D721Med (cell line): Measurements from ENCODE around the gene NUDT4.
"Not testable (repeated sequence)": the region's sequence is repeated elsewhere in the genome, so short reads cannot be mapped to it uniquely, and the experiment has no call there.

Experiments used
- DNase-seq: peaks from one replicate; pipeline ENCODE4 v3.0.0; 2011; ENCODE audit warnings: low spot score; ENCODE audit not compliant: insufficient read length
- FAIRE-seq: peaks from 2 replicates; lab custom pipeline; 2011; peaks lifted over from hg19 to GRCh38; lab: Jason Lieb, UNC
- TF ChIP-seq, protein P1 (sequence below): IDR thresholded peaks from 2 replicates; pipeline ENCODE4 v1.5.1; 2012; ENCODE audit warnings: mild to moderate bottlenecking, control low read depth; ENCODE audit not compliant: insufficient read depth; ENCODE audit errors: missing control alignments

NUDT4 gene

DNA sequence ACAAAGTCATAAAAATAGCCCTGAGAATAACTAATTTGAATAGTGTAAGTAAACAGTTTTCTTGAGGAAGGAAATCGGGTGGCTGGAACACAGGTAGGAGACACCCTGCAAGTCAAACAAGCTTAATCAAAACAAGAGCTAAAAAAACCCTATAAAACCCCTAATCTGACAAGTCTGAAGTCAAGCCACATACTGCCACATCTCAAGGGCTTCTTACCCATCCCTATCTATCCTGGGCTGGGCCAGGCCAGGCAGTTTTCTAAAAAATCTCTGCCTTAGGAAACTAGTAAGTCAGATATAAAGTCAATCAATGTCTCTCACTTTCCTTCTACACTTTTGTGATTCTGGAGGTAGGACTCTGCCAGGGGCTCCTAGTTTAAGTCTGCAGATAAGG is 48.7 kb downstream of the NUDT4 start:
- DNase-seq: no peak
- FAIRE-seq: no peak
- TF ChIP-seq, protein P1, sequence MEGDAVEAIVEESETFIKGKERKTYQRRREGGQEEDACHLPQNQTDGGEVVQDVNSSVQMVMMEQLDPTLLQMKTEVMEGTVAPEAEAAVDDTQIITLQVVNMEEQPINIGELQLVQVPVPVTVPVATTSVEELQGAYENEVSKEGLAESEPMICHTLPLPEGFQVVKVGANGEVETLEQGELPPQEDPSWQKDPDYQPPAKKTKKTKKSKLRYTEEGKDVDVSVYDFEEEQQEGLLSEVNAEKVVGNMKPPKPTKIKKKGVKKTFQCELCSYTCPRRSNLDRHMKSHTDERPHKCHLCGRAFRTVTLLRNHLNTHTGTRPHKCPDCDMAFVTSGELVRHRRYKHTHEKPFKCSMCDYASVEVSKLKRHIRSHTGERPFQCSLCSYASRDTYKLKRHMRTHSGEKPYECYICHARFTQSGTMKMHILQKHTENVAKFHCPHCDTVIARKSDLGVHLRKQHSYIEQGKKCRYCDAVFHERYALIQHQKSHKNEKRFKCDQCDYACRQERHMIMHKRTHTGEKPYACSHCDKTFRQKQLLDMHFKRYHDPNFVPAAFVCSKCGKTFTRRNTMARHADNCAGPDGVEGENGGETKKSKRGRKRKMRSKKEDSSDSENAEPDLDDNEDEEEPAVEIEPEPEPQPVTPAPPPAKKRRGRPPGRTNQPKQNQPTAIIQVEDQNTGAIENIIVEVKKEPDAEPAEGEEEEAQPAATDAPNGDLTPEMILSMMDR: no peak

- FAIRE-seq: no peak
- no peak for DNase-seq
- TF ChIP-seq, protein P1: no peak
Measured at GRCh38 chr12:93427779-93428564, 50.2 kb downstream of the NUDT4 start.

- DNase-seq (no peak), FAIRE-seq (no peak)
- TF ChIP-seq, protein P1: no peak
Measured at GRCh38 chr12:93429448-93429847, 51.7 kb downstream of the NUDT4 start.

GRCh38 chr12:93429852-93430251 is 52.1 kb downstream of the NUDT4 start:
- DNase-seq: no peak
- TF ChIP-seq, protein P1: no peak
- FAIRE-seq: no peak

GRCh38 chr12:93430280-93430679 is 52.6 kb downstream of the NUDT4 start:
- FAIRE-seq (no peak), DNase-seq (no peak)

GRCh38 chr12:93432031-93432430 is 54.3 kb downstream of the NUDT4 start:
- FAIRE-seq, DNase-seq: not testable (repeated sequence)

More at GRCh38 chr12:93430280-93430679, 52.6 kb downstream of the NUDT4 start:
- TF ChIP-seq, protein P1: no peak

DNA sequence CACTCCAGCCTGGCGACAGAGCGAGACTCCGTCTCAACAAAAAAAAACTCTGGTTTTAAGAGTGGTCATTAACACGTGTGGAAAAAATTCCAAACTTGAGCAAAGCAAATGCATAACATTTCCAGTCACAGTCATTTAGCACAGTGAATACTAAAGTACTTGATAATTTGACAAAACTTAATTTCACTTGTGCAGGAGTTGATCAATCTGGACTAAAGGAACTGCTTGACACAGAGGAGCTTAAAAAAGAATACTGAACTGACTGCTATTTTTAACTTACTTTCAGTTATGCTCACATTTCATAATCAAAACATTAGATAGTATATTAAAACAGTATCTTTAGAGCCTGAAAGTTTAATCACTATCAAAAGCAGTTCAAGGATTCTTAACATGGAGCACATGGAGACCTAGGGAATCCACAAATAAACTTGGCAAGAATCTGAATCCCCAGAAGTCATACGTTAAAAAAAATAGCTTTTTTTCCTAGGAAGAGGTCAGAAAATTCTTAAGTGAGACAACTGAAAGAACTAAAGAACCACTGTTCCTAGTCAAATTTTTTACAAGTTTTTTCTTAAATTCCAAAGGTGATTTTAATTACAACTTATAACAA is 56.6 kb downstream of the NUDT4 start:
- DNase-seq (no peak), FAIRE-seq (no peak)
- TF ChIP-seq, protein P1: no peak
